Measurements from ENCODE around the gene ATP1A4. TPM values are rescaled to one million over a fixed set of nuclear protein-coding genes. Genes with fewer than 3 reads are reported as not detected.

ATP1A4 gene
- total RNA-seq, 1 experiment from 2014 or later: not detected

- no peak for TF ChIP-seq CTCF (IDR thresholded peaks at IDR 0.05; ENCODE audit: unreplicated experiment)
- peaks cover 36% of the 10 kb centered on the region for H3K27me3 Mint-ChIP-seq (ENCODE audit: insufficient read depth, unreplicated experiment)
- no peak overlapping the region for H3K27ac Mint-ChIP-seq (ENCODE audit: low read depth, unreplicated experiment)
- DNase-seq (ENCODE audit: unreplicated experiment): no peak
- no peaks in the 10 kb centered on the region for H3K36me3 Mint-ChIP-seq (ENCODE audit: insufficient read depth, unreplicated experiment)
- BruUV-seq (replicated peaks): no TSS peak
- POLR2A ChIA-PET: no interaction called here
- H3K9me3 Mint-ChIP-seq (ENCODE audit: unreplicated experiment): no peaks in the 10 kb centered on the region
- H3K4me3 Mint-ChIP-seq (ENCODE audit: unreplicated experiment): no peak overlapping the region
- CTCF ChIA-PET: interaction anchor here (0.6 to 1.1 kb wide), 4 partner anchors 14 to 51 kb away, joined by 3 to 4 read pairs (median 3); no protein-coding TSS in a partner anchor
- intact Hi-C loops (cut with micrococcal nuclease): no loop called here
- H3K4me1 Mint-ChIP-seq (ENCODE audit: insufficient read depth, unreplicated experiment): peaks cover under 1% of the 10 kb centered on the region
Observed at GRCh38 chr1:160143695-160144094, 7.7 kb upstream of the ATP1A4 start.

- no peak for DNase-seq (ENCODE audit: unreplicated experiment)
- intact Hi-C loops (cut with micrococcal nuclease): no loop called here
- Mint-ChIP-seq H3K27me3 (ENCODE audit: insufficient read depth, unreplicated experiment) (peaks cover 31% of the 10 kb centered on the region), H3K4me3 (ENCODE audit: unreplicated experiment) (no peak overlapping the region), H3K9me3 (ENCODE audit: unreplicated experiment) (no peaks in the 10 kb centered on the region), H3K4me1 (ENCODE audit: insufficient read depth, unreplicated experiment) (peaks cover 12% of the 10 kb centered on the region), H3K36me3 (ENCODE audit: insufficient read depth, unreplicated experiment) (no peaks in the 10 kb centered on the region), H3K27ac (ENCODE audit: low read depth, unreplicated experiment) (no peak overlapping the region)
- no TSS peak for BruUV-seq (replicated peaks)
- ChIA-PET POLR2A (no interaction called here), CTCF (interaction anchor here (0.7 kb wide), 1 partner anchor 15 kb away, joined by 3 read pairs; no protein-coding TSS in a partner anchor)
- no peak for TF ChIP-seq CTCF (IDR thresholded peaks at IDR 0.05; ENCODE audit: unreplicated experiment)
Observed at GRCh38 chr1:160144921-160145320, 6.5 kb upstream of the ATP1A4 start.

GRCh38 chr1:160146107-160146506 is 5.3 kb upstream of the ATP1A4 start:
- H3K4me3 Mint-ChIP-seq (ENCODE audit: unreplicated experiment): no peak overlapping the region
- H3K27me3 Mint-ChIP-seq (ENCODE audit: insufficient read depth, unreplicated experiment): peaks cover 20% of the 10 kb centered on the region
- no peak overlapping the region for H3K27ac Mint-ChIP-seq (ENCODE audit: low read depth, unreplicated experiment)
- ChIA-PET POLR2A (no interaction called here), CTCF (interaction anchor here (1.2 to 1.5 kb wide), 2 partner anchors 60 to 99 kb away, joined by 3 to 4 read pairs; no protein-coding TSS in a partner anchor)
- intact Hi-C loops (cut with micrococcal nuclease): no loop called here
- TF ChIP-seq CTCF (IDR thresholded peaks at IDR 0.05; ENCODE audit: unreplicated experiment): no peak
- DNase-seq (ENCODE audit: unreplicated experiment): no peak
- H3K4me1 Mint-ChIP-seq (ENCODE audit: insufficient read depth, unreplicated experiment): peaks cover 12% of the 10 kb centered on the region
- H3K9me3 Mint-ChIP-seq (ENCODE audit: unreplicated experiment): no peaks in the 10 kb centered on the region
- H3K36me3 Mint-ChIP-seq (ENCODE audit: insufficient read depth, unreplicated experiment): no peaks in the 10 kb centered on the region
- BruUV-seq (replicated peaks): no TSS peak

GRCh38 chr1:160148121-160148520 is 3.3 kb upstream of the ATP1A4 start:
- H3K9me3 Mint-ChIP-seq (ENCODE audit: unreplicated experiment): no peaks in the 10 kb centered on the region
- no peak for TF ChIP-seq CTCF (IDR thresholded peaks at IDR 0.05; ENCODE audit: unreplicated experiment)
- intact Hi-C loops (cut with micrococcal nuclease): loop anchor here (2.0 kb wide), 1 partner anchor 23 kb away; no protein-coding TSS in a partner anchor
- no peaks in the 10 kb centered on the region for H3K27me3 Mint-ChIP-seq (ENCODE audit: insufficient read depth, unreplicated experiment)
- H3K4me1 Mint-ChIP-seq (ENCODE audit: insufficient read depth, unreplicated experiment): peaks cover 18% of the 10 kb centered on the region
- no peaks in the 10 kb centered on the region for H3K36me3 Mint-ChIP-seq (ENCODE audit: insufficient read depth, unreplicated experiment)
- H3K4me3 Mint-ChIP-seq (ENCODE audit: unreplicated experiment): no peak overlapping the region
- no peak for DNase-seq (ENCODE audit: unreplicated experiment)
- BruUV-seq (replicated peaks): no TSS peak
- H3K27ac Mint-ChIP-seq (ENCODE audit: low read depth, unreplicated experiment): no peak overlapping the region
- ChIA-PET CTCF (interaction anchor here (0.5 to 3.6 kb wide), 14 partner anchors 12 to 939 kb away, joined by 3 to 15 read pairs (median 3); partner anchors contain the start of gene CASQ1), POLR2A (interaction anchor here (0.8 kb wide), 1 partner anchor 106 kb away, joined by 3 read pairs; no protein-coding TSS in a partner anchor)
